HPDE6-E6E7 (cell line): ENCODE data around the gene IFIH1.
A peak's percentile ranks its signal among the peaks of the same experiment; 100 is the strongest.

Experiments used
- DNase-seq: peaks from one replicate; pipeline ENCODE4 v3.0.0; 2011; ENCODE audit warnings: missing footprints; ENCODE audit errors: extremely low spot score

IFIH1 gene

DNA sequence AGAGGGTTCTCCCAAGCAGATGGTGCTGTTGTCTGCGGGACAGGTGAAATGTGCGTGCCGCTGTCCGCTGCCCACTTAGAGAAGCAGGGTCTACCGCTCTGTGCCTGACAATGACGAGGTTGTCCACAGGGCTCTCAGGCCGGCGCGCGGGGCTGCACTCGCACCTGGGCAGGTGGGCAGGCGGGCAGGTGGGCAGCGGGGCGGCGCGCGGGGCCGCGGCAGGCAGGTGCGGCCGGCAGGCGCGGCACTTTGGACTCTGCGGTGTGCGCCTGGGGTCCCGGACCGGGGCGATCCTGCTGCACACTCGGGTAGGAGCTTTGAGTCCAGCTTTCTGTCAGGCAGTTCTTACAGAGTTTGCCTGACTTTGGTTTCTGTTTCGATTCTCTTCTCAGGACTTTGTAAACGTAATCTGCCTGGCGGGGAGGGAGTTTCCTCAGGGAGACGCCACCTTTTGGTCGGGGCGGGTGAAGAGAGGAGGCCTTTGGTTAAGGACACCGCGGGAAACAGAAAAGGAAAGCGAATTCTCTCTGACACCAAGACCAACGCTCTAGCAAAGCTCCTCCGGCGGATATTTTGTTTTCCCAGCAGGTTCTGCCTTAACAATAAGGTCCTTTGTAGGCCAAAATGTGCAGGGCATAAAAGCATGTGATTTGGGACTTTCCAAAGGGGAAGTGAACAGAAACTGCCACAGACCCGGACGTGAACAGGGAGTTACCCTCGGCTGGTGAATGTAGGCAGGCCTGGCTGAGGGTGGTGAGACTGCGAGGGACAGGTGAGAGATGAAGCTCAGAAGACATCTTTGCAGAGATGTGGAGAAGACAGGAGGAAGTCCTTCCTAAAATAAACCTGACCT lies at the start of gene IFIH1:
Gene IFIH1 (minus strand): TSS at position 357 of the 853 bp plus-strand sequence. CDS start 377 bp downstream, outside the sequence.
- DNase-seq = peak; percentile 63

DNA sequence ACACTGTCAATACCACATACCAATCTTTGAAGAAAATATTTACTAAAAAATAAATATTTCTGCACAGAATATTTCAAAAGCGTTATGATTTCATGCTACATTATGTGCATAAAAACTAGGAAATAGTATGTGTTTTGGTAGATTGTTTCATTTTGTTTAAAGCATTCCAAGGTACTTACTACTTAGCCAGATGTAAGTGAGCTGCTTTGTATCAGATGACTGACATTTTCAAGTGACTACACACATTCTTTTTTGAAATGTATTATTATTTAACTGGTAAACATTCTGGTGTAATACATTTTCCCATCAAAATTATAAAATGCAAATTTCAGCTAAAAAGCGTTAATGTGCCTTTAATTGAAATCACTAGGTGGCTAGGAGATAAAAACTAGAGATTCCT lies 46.9 kb upstream of the IFIH1 start:
- DNase-seq = no peak

DNA sequence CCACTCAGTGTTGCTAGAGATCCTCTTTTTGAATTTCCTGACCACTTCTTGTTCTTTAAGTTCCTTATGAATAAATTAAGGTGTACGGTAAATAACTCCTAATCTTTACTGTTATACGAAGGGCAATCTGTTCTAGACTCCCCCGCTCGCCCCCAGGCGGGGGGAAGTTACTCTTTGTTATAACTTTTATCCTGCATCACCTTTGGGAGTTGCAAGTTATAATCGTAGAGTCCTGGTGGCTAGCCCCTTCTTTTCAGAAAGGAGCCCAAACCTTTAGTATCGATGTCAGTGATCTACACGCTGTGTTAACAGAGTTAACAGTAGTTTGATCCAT lies 26.1 kb upstream of the IFIH1 start:
- DNase-seq = no peak

GRCh38 chr2:162343824-162344616 lies 25.5 kb upstream of the IFIH1 start, which contains the start of gene GCA:
GCA (plus strand) TSS chr2:162344132; CDS start chr2:162344249, 117 bp downstream.
- peak; percentile 97 for DNase-seq

DNA sequence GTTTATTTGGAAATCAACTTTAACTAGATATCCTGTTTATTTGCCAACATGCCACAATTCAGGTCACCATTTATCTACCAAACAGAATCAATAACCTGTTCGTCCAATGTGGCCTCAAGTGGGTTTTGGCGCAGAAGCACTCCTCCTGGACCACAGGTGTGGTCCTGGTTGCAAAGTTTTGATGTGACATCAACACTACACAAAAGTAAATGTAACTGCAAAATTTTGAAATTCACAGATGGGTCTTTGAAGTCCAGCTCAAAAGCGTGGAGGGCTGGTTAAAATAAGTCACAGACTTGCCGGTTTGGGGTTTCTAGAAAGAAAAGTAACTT lies 25.0 kb upstream of the IFIH1 start:
- no peak for DNase-seq

- DNase-seq = no peak
Observed at GRCh38 chr2:162342841-162343240, 24.4 kb upstream of the IFIH1 start.

DNA sequence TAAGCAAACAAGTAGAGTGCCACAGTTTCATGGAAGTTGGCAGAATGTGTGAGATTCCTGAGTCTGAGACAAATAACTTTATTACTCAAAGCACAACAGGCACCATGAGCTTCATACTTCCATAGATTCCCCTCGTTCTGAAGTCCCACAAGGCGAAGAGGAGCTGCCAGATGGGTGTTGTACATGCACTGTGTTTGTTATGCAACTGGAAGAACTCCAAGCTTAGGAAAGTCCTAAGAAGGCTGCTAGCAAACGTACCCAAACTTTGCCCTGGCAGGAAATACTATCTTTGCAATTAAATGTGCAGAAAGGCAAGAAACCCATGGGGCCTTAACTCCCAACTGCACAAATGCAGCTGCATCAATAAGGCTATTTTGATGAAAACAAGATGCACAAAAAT lies 23.8 kb upstream of the IFIH1 start:
- DNase-seq = no peak

GRCh38 chr2:162340822-162341221 lies 22.3 kb upstream of the IFIH1 start:
- DNase-seq = no peak

GRCh38 chr2:162337868-162338267 lies 19.4 kb upstream of the IFIH1 start:
- DNase-seq = no peak

DNA sequence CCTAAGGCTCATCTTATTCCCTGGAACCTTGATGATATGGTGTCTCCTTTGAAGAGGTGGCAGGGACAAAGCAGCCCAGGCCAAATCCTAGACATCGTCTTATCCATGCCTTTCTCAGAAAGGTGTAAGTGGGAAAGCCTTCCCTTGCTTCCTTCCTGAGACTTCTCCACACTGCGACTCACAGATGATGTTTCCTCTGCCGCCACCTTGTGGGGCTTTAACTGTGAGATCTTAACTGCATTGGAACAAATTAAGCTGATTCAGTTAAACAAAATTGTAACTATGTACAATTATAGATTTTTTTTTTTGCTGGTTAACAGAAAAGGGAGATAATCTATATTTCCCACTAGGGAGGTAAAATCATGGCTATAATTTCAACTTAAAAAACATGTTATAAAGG lies 15.5 kb upstream of the IFIH1 start:
- DNase-seq = no peak

DNA sequence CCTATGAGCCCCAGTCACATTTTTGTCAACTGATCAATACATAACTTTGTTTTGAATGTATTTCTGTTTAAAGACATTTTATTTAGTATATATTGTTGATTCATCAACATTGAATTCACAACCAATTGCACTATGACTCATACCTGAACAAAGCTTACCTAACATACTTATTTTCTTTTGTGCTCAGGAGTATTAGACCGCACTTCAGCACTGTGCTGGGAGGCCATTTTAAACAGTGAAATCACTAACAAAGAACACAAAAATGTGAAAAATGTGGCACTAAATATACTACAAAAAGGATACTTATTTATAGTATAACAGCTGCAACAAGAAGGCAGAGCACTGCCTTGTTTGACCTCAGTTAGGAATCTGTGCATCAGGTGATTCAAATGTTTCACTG lies 12.4 kb upstream of the IFIH1 start:
- DNase-seq = no peak

- no peak for DNase-seq
Observed at GRCh38 chr2:162328424-162329157, 10.1 kb upstream of the IFIH1 start.

GRCh38 chr2:162327806-162328205 lies 9.3 kb upstream of the IFIH1 start:
- DNase-seq = no peak

GRCh38 chr2:162327134-162327769 lies 8.8 kb upstream of the IFIH1 start:
- no peak for DNase-seq

DNA sequence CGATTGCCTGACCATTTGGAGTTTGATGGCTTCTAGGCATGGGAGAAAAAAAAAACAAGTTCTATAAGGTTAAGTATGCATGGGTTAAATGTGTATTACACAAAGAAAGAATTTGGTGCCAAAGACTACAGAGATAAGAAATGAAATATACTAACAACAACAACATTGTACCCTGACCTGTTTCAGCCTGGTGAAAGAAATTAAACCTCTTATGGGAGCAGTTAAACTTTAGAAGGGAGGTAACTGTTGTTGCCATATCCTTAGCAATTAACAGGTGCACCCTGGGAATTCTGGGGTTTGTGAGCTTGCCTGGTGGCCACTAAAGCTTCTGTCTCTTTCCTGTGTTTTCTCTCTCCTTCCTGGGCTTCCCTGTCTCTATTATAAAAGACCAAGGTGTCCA lies 6.5 kb upstream of the IFIH1 start:
- DNase-seq = no peak

GRCh38 chr2:162320864-162321517 lies 2.5 kb upstream of the IFIH1 start:
- no peak for DNase-seq

DNA sequence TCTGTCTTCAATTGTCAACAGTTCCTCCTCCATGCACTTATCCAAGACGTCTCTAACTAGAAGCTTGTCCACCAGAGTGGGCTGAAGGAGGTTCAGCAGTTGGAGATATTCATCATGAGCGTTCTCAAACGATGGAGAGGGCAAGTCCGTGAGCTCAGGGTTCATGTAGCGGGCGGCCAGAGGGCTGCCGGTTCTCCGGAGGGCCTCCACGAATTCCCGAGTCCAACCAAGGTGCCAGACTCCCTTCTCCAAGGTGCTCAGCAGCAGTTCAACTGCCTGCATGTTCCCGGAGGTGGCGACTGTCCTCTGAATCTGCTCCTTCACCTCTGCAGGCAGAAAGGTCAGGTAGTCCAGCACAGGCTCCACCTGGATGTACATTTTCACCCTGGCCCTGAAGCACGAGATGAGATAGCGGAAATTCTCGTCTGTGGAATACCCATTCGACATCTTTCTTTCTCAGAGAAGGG lies 590 bp downstream of the IFIH1 start:
- no peak for DNase-seq

DNA sequence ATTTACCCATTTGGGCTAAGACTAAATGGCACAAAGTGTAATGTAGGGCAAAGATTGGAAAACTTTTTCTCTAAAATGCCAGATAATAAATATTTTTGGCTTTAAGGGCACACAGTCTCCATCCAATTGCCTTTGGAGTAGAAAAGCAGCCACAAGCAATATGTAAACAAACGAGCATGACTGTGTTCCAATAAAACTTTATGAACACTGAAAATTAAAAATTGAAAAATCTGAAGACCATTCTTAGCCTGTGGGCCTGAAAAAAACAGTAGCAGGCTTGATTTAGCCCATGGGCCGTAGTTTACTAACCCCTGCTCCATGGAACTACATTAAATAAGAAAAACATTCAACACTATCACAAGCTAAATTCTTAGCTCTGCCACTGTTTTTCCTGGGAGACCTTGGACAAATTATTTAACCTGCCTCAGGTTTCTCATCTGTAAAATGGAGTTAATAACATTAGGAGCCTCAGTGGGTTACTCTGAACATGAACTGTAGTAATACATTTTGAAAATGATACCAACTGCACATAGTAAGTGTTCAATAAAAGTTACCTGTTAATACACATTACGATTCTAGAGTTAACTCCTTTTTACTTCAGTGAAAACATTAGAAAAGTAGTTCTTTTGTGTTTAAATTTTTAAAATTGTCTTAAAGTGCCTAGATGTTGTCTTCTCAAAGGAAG lies 1.3 kb downstream of the IFIH1 start:
- no peak for DNase-seq

- DNase-seq = no peak
Observed at GRCh38 chr2:162316590-162316989, 1.9 kb downstream of the IFIH1 start.

DNA sequence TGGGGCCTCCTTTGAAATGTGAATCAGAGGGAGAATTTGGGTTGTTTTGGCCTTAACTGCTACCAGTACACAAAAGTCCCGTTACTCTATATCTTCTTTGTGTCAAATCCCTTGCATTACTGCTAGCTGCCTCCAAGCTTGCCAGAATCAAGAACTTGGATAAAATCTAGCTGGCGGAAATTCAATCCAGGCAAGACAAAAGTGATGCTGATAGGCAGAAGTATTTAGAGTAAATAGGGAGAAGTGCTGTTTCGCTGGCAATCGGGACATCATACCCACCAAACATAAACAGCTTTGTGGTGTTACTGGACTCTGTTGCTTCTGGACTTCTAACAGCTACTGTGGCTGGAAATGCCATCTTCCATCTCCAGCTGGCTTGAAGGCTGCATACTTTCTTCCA lies 2.5 kb downstream of the IFIH1 start:
- DNase-seq = no peak

GRCh38 chr2:162312853-162313252 lies 5.6 kb downstream of the IFIH1 start:
- DNase-seq = no peak
